Erythroblast (primary cell): ENCODE data around the gene RNF44.
"Not testable (repeated sequence)": the region's sequence is repeated elsewhere in the genome, so short reads cannot be mapped to it uniquely, and the experiment has no call there.

ENCODE experiments used
- DNase-seq, 2 experiments: peaks; one replicate each; lab custom pipeline; 2025; lab: John Stamatoyannopoulos, UW
- GATA1 ChIP-seq: IDR thresholded peaks from 2 replicates; pipeline ENCODE4 v1.6.1; 2011; ENCODE audit warnings: low read depth, mild to moderate bottlenecking, control low read depth, low read length, moderate library complexity
- POLR2A ChIP-seq: IDR thresholded peaks from 2 replicates; pipeline ENCODE4 v1.6.1; 2011; ENCODE audit warnings: mild to moderate bottlenecking, low read length

Gene RNF44

DNA sequence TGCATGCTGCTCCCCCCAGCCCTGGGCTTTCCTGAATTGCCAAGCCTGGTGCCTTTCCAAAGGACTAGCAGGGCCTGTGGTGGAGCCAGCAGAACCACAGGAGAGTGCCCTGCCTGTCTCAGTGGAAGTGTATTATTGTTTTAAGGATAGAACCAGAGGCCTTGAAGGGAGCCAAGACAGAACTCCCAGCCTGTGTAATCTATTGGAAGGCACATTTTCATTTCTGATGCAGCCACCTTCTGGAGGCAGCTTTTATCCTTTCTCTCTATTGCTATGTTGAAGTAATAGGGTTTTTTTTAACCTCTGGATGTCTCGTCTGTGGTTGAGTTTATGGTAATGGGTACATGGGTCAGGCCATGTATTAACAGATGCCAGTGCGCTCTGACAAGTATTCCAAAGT, 29.3 kb downstream of the RNF44 start:
- TF ChIP-seq GATA1 (no peak), POLR2A (no peak)
- DNase-seq, result no peak

DNA sequence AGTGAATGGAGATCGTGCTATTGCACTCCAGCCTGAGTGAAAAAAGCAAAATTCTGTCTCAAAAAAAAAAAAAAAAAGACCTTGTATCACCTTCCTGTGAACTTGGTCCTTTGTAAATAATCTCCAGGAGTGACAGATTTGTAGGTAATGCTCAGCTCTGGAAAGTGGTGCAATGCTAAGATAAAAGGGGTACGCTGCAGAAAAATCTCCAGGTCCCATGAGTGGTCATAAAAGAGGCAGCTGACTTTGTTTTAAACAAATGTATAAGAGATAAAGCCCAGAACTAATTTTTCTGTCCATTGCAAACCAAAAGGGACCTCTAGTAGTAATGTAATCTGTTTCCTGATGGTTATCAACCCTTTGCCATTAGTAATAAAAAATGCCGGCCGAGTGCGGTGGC, 33.7 kb downstream of the RNF44 start:
- no peak for TF ChIP-seq POLR2A
- no peak for TF ChIP-seq GATA1
- no peak for DNase-seq

DNA sequence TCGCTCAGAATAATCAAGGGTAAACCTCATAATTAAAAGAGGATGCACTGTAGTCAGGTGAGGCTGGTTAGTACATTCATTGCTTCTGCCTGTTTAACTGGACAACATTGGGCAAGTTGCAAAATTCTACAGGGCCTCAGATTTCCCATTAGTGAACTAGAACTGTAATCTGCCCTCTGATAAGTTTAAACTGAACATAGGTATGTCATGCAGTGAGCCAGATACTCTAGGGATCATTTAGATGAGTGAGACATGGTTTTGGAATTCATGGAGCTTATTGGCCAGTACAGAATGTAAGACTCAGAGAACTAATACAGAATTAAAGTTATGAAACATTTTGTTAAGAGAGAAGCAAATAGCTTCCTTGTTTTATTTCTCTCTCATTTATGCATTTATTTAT, 35.9 kb downstream of the RNF44 start:
- DNase-seq, result no peak
- TF ChIP-seq GATA1, result no peak
- no peak for TF ChIP-seq POLR2A

DNA sequence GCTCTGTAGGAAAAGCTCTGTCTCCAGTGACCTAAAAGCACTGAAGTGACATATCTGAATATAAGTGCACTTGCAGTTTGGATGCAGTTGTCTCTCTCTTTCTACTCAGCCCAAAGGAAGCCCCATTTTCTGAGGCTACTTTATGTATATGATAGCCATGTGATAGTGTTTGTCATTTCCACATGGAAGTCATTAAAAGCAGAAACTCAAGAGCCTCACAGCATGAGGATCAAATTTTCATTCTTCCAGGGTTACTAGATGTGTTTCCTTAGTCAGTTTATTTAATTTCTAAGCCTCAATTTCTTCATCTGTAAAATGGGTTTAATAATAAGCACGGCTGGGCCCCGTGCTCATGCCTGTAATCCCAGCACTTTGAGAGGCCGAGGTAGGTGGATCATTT, 36.7 kb downstream of the RNF44 start:
- TF ChIP-seq GATA1, result no peak
- no peak for TF ChIP-seq POLR2A
- DNase-seq, result no peak

DNA sequence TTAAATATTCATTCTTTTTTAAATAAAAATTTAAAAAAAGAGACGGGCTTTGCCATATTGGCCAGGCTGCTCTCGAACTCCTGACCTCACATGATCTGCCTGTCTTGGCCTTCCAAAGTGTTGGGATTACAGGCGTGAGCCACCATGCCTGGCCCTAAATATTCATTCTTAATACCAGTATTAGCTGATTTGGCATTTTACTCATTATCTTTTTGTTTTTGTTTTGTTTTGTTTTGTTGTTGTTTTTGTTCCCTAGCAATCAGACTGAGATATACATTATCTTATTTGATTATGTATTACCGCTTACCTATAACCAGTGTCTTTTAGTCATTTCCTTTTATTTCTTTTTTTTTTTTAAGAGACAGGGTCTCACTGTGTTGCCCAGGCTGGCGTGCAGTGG, 37.9 kb downstream of the RNF44 start:
- no peak for DNase-seq
- TF ChIP-seq POLR2A (no peak), GATA1 (no peak)

DNA sequence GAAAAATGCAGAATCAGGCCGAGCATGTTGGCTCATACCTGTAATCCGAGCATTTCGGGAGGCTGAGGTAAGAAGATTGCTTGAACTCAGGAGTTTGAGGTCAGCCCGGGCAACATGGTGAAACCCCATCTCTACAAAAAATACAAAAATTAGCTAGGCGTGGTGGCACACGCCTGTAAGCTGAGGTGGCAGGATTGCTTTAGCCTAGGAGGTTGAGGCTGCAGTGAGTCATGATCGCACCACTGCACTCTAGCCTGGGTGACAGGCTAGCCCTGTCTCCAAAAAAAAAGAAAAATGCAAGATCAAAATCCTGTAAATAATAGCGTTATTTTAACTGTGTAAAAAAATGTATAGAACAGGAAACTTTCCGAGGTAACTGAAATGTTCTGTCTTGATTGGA, 39.4 kb downstream of the RNF44 start:
- TF ChIP-seq GATA1 (no peak), POLR2A (no peak)
- no peak for DNase-seq

DNA sequence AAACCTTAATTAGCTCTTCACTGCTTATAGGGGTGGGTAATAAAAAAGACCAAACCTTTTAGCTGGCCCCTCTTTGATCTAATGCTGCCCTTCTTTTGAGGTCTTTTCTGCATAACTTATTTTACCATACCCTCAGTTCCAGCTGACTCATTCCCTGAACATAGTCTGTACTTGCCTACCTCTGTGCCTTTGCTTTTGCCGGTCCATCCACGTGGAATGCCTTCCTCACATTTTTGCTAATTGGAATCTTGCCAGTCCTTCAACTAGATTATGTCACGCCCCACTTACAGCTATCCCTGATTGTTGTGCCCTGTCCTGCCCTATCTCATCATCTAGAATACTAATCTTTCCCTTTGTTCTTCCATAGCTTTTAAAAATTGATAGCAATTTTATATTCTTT, 44.8 kb downstream of the RNF44 start:
- DNase-seq, result no peak
- no peak for TF ChIP-seq GATA1
- TF ChIP-seq POLR2A, result no peak

DNA sequence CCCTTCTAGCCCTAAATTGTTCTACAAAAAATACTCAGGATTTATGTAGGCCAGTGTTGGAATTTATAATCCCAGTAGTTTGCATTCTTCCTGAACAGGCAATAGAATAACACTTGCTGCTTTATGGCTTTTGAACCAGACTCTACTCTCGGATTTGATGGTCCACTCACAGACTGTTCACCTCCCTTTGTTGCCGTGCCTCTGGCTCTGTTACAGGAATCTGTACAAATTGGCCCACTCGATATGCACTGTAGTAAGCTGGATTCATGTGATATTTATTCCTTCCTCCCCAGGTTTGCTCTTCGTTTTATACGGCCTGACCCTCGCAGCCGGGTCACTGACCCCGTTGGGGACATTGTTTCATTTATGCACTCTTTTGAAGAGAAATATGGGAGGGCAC, 45.3 kb downstream of the RNF44 start:
- no peak for TF ChIP-seq GATA1
- TF ChIP-seq POLR2A, result no peak

DNA sequence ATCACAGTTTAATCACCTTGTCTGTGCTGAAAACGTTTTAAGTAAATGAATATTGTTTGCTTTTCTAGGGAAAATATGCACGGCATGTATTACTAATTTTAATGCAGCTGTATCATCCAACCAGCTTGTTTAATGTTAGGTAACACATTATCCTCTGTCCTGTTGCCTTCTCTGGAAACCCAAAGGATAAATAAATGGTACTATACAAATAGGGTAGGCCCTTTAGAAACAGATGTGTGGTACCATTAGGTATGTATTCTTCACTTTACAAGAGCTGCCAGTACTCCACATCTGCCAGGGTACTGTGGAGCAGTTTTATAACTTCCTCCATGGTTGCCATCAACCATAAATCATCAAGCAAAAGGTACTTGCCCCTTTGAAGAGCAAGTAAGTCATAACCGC, 46.1 kb downstream of the RNF44 start:
- TF ChIP-seq POLR2A (no peak), GATA1 (no peak)
- no peak for DNase-seq

More for the DNA sequence above, 45.3 kb downstream of the RNF44 start:
- no peak for DNase-seq

DNA sequence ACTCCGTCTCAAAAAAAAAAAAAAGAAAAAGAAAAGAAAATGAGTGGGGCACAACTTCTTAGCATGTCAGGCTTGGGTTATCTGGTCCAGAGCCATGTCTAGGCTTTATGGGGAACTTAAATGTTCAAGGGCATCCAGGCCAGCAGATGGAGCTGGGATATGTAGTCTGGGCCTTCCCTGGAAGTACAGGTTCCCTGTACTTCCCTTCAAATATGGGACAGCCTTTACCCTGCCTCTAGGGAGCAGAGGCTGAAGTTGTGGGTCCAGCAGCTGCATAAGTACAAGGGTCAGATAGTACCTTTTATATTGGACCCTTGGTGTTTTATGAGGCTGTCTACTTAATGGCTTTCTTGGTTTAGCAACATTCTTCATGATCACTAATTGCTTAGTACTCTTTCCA, 46.9 kb downstream of the RNF44 start:
- no peak for TF ChIP-seq GATA1
- TF ChIP-seq POLR2A, result no peak
- DNase-seq, result no peak

DNA sequence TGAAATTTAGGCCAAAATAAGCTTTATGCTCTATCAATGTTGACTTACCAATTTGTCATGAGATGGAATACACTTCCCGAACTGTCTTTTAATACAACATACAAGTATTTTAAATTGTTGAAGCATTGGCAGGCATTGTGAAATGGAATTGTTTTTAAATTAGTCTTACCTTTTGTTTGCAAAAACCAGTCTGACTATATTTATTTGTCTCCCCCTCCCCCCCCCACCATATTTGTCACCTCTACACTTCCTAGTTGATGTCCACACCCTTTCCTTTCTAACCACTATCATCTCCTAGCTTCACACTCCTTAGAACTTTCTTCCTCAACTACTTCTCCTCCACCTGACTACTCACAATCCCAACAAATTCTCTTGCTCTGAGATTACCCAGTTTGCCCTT, 48.1 kb downstream of the RNF44 start:
- DNase-seq, result no peak
- TF ChIP-seq GATA1, result no peak
- TF ChIP-seq POLR2A, result no peak

DNA sequence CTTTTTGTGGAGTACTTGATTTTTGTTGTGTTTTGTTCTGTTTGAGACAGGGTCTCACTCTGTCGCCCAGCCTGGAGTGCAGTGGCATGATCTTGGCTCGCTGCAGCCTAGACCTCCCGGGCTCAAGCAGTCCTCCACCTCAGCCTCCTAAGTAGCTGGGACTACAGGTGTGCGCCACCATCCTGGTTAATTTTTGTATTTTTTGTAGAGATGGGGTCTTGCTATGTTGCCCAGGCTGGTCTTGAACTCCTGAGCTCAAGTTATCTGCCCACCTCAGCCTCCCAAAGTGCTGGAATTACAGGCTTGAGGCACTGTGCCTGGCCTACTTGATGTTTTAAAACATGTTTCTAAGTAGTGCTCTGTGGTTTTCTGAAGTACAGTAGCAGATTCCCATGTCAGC, 50.0 kb downstream of the RNF44 start:
- DNase-seq, result not testable (repeated sequence)

DNA sequence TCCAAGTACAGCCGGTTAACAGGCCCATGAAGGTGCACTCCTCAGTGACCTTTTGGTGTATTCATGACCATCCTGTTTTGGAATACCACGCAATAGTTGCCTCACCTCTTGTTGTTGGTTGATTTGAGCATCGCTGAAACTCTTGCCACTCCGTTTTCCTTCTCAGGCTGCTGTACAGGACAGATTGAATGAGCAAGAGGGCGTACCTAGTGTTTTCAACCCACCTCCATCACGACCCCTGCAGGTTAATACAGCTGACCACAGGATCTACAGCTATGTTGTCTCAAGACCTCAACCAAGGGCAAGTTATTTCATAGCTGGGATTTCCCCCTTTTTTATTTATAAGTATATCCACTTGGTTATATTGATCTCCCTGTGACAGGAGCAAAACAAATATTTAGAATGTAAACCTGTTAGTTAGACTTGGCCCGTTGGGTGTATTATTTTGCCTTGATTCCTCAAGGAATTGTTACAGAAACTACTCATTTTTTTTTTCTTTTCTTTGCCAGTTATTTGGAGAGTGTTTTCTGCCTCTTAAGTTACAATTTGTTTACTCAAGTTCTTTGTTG, 50.9 kb downstream of the RNF44 start:
- no peak for TF ChIP-seq GATA1
- no peak for TF ChIP-seq POLR2A
- DNase-seq, result no peak

DNA sequence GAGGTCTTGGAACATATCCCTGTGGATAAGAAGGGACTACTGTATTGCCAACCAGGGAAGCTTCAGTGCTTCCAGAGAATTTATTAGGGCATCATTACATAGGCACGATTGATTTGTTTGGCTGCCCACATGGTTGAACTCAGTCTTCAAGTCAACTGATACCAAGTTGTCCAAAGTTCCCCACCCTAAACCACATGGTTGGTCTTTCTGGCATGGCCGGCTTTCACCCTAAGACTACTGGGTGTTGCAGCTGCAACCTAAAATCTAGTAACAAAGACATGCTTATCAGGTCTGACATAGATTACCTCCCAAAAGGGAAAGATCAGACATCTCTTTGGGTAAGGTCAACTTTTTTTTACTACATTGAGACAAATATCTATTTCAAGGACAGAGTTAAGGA, 52.0 kb downstream of the RNF44 start:
- TF ChIP-seq POLR2A, result no peak
- no peak for TF ChIP-seq GATA1
- DNase-seq, result peak; percentile 22 to 59

DNA sequence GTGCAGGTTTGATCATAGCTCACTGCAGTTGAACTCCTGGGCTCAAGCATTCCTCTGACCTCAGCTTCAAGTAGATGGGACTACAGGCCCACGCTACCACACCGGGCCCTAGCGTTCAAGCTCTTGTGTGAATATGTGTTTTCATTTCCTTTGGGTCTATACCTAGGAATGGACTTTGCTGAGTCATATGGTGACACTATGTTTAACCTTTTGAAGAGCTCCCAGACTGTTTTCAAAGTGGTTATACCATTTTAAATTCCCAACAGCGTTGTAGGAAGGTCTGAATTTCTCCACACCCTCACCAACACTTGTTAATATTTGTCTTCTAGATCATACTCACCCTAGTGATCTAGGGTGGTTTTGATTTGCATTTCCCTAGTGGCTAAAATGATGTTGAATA, 55.5 kb downstream of the RNF44 start:
- DNase-seq, result peak in 1 of 2 experiments; percentile 9

More for the DNA sequence above, 55.5 kb downstream of the RNF44 start:
- no peak for TF ChIP-seq POLR2A
- TF ChIP-seq GATA1, result no peak
